ENCODE results near the gene FURIN. TPM values are rescaled to one million over a fixed set of nuclear protein-coding genes. Genes with fewer than 3 reads are reported as not detected.
A peak's percentile ranks its signal among the peaks of the same experiment; 100 is the strongest.

The FURIN gene
- total and polyA plus RNA-seq, 9 of the 15 experiments (the other 6 are each of a cell fraction or from before 2014, with no cell fraction given): 0.92 to 99.9 (median 34.8) TPM

GRCh38 chr15:90895571-90896117 is 27.3 kb downstream of the FURIN start (continued):
- TF ChIP-seq ZNF407 (IDR thresholded peaks at IDR 0.05; ENCODE audit: low read depth) (no peak), ESRRB (CRISPR knock-in tag; IDR thresholded peaks at IDR 0.05; ENCODE audit: borderline replicate concordance) (no peak), TAF7 (tag; IDR thresholded peaks at IDR 0.05) (no peak), SFPQ (IDR thresholded peaks at IDR 0.05; ENCODE audit: low read depth, low read length) (no peak), RBM15 (IDR thresholded peaks at IDR 0.05; ENCODE audit: insufficient read depth, low read length) (no peak), GTF2A2 (tag; IDR thresholded peaks at IDR 0.05) (no peak), ATF6 (CRISPR knock-in tag; IDR thresholded peaks at IDR 0.05) (no peak)
- TF ChIP-seq, protein P1, sequence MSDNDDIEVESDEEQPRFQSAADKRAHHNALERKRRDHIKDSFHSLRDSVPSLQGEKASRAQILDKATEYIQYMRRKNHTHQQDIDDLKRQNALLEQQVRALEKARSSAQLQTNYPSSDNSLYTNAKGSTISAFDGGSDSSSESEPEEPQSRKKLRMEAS (CRISPR knock-in tag; IDR thresholded peaks at IDR 0.05): peak; percentile 70

Data from K562 (cell line).